GM21717 (cell line): ENCODE data around the gene APPBP2.
"Not testable (repeated sequence)": the region's sequence is repeated elsewhere in the genome, so short reads cannot be mapped to it uniquely, and the experiment has no call there.

Source experiments
- ATAC-seq: cut with Tn5 transposase; IDR thresholded peaks from one replicate; pipeline ENCODE4 v1.9.1; 2021; ENCODE audit warnings: mild to moderate bottlenecking, moderate library complexity; ENCODE audit not compliant: unreplicated experiment

Gene APPBP2

GRCh38 chr17:60534613-60535157 lies 8.6 kb upstream of the APPBP2 start:
- ATAC-seq: no peak

GRCh38 chr17:60534010-60534555 lies 8.0 kb upstream of the APPBP2 start:
- ATAC-seq: no peak

GRCh38 chr17:60529806-60530205 lies 3.8 kb upstream of the APPBP2 start:
- no peak for ATAC-seq

DNA sequence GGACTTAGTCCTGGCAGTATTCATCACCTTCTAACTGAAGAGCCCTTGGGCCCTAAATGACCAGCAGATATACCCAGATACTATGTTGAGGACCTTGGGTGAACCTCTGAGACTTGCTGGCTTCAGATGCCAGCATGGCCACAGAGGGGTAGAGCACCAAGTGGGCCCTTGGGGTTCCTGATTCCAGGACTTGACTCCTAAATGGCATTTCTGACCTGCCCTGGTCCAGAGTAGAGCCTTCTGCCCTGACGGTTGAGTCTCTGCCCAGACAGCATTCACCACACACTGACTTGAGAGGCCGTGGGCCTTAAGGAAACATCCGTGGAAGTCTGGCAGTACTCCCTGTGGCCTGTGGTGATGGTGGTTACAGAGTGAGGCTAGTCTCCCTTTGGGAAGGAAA lies 2.8 kb upstream of the APPBP2 start:
- ATAC-seq: no peak

GRCh38 chr17:60527701-60528100 lies 1.7 kb upstream of the APPBP2 start:
- ATAC-seq: no peak

GRCh38 chr17:60526726-60527125 lies 684 bp upstream of the APPBP2 start:
- ATAC-seq: no peak

DNA sequence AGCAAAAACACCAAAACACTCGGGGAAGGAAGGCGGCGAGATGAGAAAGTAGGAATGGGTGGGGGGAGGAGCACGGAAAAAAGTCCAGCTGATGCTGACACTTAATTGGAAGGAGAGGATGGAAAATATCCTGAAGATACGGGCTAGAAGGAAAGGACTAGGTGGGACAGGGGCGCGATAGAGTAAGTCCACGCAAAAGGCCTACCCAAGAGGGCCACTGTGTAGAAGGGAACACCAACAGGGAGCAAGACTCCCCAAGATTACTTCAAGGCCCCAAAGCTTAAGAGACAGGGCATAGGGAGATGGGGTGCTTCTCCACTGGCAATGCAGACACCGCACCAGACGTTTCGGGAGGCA lies 736 bp downstream of the APPBP2 start:
- ATAC-seq: peak; percentile 30

- ATAC-seq: no peak
Observed at GRCh38 chr17:60524463-60525327, 1.3 kb downstream of the APPBP2 start.

DNA sequence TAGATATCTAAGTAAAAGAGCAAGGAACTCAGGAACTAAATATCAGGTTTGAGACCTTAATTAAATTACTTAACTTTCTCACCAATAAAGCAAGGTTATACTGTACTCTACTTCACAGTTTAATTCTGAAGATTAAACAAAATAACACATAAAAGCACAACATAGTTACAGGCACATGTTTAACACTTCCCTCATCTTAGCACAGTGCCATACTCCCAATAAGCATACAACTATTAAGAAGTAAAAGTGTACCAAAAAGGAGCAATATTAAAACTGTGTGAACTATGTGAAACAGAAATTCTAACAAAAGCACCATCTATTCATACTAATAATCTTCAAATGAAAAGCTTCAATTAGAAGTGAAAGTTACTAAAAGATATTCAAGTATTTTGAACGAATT lies 2.2 kb downstream of the APPBP2 start:
- no peak for ATAC-seq

DNA sequence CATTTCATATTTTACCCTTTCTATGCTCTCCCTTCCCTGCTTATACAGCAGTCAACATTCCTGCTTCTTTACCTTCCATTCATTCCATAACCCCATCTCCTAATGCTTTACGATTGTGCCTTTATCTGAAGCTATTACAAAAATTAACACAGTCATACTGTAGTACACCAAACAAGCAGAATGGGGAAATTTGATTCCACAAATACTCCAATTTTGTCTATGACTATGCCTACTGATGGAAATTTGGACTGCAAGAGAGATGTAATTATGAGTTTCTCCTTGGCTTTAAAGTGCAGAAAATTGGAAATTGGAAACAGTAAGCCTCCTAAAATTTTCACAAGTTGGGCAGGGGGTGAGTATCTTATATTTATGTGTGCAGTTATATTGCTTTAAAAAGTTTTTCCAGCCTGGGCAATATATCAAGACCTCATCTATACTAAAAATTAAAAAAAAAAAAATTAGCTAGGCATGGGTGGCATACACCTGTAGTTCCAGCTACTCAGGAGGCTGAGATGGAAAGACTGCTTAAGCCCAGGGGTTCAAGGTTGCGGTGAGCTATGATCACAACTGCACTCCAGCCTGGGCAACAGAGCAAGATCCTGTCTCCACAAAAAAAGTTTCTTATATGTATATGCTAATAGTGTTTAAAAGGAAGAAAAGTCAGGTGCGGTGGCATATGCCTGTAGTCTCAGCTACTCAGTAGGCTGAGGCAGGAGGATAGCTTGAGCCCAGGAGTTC lies 3.0 kb downstream of the APPBP2 start:
- ATAC-seq: no peak

- ATAC-seq: no peak
Observed at GRCh38 chr17:60519795-60520194, 6.2 kb downstream of the APPBP2 start.

GRCh38 chr17:60515683-60516082 lies 10.4 kb downstream of the APPBP2 start:
- ATAC-seq: not testable (repeated sequence)

DNA sequence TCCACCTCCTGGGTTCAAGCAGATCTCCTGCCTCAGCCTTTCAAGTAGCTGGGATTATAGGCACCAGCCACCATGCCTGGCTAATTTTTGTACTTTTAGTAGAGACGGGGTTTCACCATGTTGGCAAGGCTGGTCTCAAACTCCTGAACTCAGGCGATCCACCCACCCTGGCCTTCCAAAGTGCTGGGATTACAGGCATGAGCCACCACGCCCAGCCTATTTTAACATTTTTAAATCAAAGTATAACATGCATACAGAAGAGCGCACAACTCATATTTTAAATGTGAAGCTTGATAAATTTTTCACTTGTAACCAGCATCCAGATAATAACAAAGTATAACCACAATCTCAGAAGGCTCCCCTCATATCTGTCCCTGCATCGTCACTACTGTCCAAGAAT lies 10.8 kb downstream of the APPBP2 start:
- not testable (repeated sequence) for ATAC-seq

GRCh38 chr17:60514500-60514899 lies 11.5 kb downstream of the APPBP2 start:
- ATAC-seq: no peak

DNA sequence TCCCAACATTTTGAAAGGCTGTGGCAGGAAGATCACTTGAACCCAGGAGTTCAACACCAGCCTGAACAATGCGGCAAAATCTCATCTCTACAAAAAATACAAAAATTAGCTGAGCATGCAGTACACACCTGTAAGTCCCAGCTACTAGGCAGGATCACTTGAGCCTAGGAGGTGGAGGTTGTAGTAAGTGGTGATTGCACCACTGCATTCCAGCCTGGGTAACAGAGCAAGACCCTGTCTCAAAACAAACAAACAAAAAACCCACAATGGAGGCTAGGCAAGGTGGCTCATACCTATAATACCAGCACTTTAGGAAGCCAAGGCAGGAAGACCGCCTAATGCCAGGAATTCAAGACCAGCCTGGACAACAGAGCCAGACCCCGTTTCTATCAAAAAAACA lies 12.0 kb downstream of the APPBP2 start:
- no peak for ATAC-seq

- ATAC-seq: no peak
Observed at GRCh38 chr17:60513014-60513413, 13.0 kb downstream of the APPBP2 start.

GRCh38 chr17:60510723-60511122 lies 15.3 kb downstream of the APPBP2 start:
- no peak for ATAC-seq

- ATAC-seq: no peak
Observed at GRCh38 chr17:60510031-60510430, 16.0 kb downstream of the APPBP2 start.

GRCh38 chr17:60508384-60508980 lies 17.6 kb downstream of the APPBP2 start:
- no peak for ATAC-seq

DNA sequence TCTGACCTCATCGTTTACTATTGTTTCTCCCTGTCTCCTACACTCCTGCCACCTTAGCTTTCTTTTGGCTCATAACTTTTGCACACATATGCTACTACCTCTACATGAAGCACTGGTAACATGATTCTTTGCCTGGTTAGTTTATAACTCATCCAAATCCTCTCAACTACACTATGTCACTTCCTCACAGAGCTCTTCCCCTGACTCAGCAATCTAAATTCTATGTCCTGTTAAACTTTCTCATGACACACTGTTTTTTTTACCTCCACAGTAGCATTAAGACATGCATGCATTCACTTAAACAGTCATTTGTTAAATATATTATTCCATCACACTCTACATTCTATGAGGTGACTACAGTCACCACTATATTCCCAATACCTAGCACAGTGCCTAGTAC lies 19.7 kb downstream of the APPBP2 start:
- ATAC-seq: no peak

DNA sequence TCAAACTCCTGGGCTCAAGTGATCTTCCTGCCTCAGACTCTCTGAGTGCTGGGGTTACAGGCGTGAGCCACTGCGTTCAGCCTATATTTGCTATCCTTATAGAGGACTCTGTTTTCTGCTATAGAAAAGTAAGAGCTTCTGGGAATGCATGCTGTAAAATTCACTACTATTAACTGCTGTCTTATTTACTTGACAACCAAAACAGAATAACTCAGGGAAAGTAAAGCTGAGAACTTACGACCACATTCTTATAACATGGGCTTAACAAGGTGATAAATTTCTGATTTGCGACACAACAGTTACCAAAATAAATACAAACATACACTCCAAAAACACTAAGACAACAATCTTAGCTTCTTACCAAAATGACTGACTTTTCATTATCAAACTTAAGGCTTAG lies 23.9 kb downstream of the APPBP2 start:
- no peak for ATAC-seq
